Caco-2 (cell line): ENCODE results near the gene RGS5. TPM values are rescaled to one million over a fixed set of nuclear protein-coding genes. Genes with fewer than 3 reads are reported as not detected.

Source experiments
- BruUV-seq: library from RNA; stranded (reverse); fragments of 400-500 nt; replicated peaks from 2 replicates; lab custom pipeline; 2021; lab: Mats Ljungman, UMichigan
- CTCF ChIA-PET: fragments of 300-600 bp; sonication (Branson Sonifier 250); formaldehyde crosslinking; loops from one replicate; lab custom pipeline; 2022; ENCODE audit warnings: antibody characterized with exemption; lab: Charles Lee
- POLR2A ChIA-PET: fragments of 300-600 bp; sonication (Branson Sonifier 250); formaldehyde crosslinking; loops from one replicate; lab custom pipeline; 2022; ENCODE audit warnings: antibody characterized with exemption; lab: Charles Lee
- DNase-seq, 2 experiments: peaks; one replicate each; pipeline versions ENCODE4 v3.0.0 to v3.0.0-alpha.2; 2020 to 2022
- H3K27me3 ChIP-seq: replicated peaks from 2 replicates; pipeline ENCODE4 v1.6.0; 2011; ENCODE audit warnings: low read length; ENCODE audit not compliant: control insufficient read depth, insufficient read depth
- H3K36me3 ChIP-seq: 2 replicates; pipeline ENCODE4 v1.5.1; 2011; ENCODE audit warnings: low read length; ENCODE audit not compliant: control insufficient read depth, insufficient read depth
- H3K4me1 ChIP-seq: fragments of 250-450 bp; sonication (Bioruptor Pico); 2 replicates; pipeline ENCODE4 v1.5.1; 2020; ENCODE audit warnings: mild to moderate bottlenecking
- H3K4me3 ChIP-seq: 2 replicates; pipeline ENCODE4 v1.5.1; 2011; ENCODE audit warnings: low read depth, mild to moderate bottlenecking, control low read depth, low read length
- H3K9me3 ChIP-seq: fragments of 250-450 bp; sonication (Bioruptor Pico); 2 replicates; pipeline ENCODE4 v1.5.1; 2020; ENCODE audit warnings: mild to moderate bottlenecking, moderate library complexity
- H3K27ac Mint-ChIP-seq: one replicate; pipeline ENCODE4 v1.8.0; 2022; ENCODE audit warnings: mixed read lengths; ENCODE audit not compliant: unreplicated experiment
- H3K27me3 Mint-ChIP-seq: one replicate; pipeline ENCODE4 v1.8.0; 2022; ENCODE audit warnings: mixed read lengths; ENCODE audit not compliant: insufficient read depth, unreplicated experiment
- H3K36me3 Mint-ChIP-seq: one replicate; pipeline ENCODE4 v1.8.0; 2022; ENCODE audit warnings: mild to moderate bottlenecking, mixed read lengths; ENCODE audit not compliant: insufficient read depth, unreplicated experiment
- H3K4me1 Mint-ChIP-seq: one replicate; pipeline ENCODE4 v1.8.0; 2022; ENCODE audit warnings: low read depth, mixed read lengths; ENCODE audit not compliant: unreplicated experiment
- H3K4me3 Mint-ChIP-seq: one replicate; pipeline ENCODE4 v1.8.0; 2022; ENCODE audit warnings: mild to moderate bottlenecking, moderate library complexity, mixed read lengths; ENCODE audit not compliant: unreplicated experiment
- H3K9me3 Mint-ChIP-seq: one replicate; pipeline ENCODE4 v1.8.0; 2022; ENCODE audit warnings: mixed read lengths; ENCODE audit not compliant: unreplicated experiment
- CTCF ChIP-seq, 2 experiments: fragments of 200-600 bp in 1 of 2; IDR thresholded peaks; 1 replicate in 1 of 2; 2 replicates in 1 of 2; pipeline versions ENCODE4 v1.5.1 to v1.8.0; 2011 to 2022; ENCODE audit warnings: antibody characterized with exemption in 1 of 2, control low read depth in 1 of 2, inconsistent platforms in 1 of 2, low read depth in 1 of 2, low read length in 1 of 2, mild to moderate bottlenecking in 1 of 2, moderate library complexity in 1 of 2; ENCODE audit not compliant: insufficient read depth in 1 of 2, severe bottlenecking in 1 of 2, unreplicated experiment in 1 of 2
- intact Hi-C: fragments of 100-400 bp; cut with micrococcal nuclease; formaldehyde crosslinking; loops from one replicate; pipeline ENCODE4 v1.10.0; 2022; ENCODE audit not compliant: unreplicated experiment
- total RNA-seq: library from RNA; stranded (reverse); gene quantifications from 2 replicates; pipeline ENCODE4 v1.2.3, GENCODE V29; 2022

Gene RGS5
- total RNA-seq, 1 experiment from 2014 or later, result 8.4 TPM

- POLR2A ChIA-PET, result interaction anchor here (0.6 kb wide), 1 partner anchor 69 kb away, joined by 3 read pairs; no protein-coding TSS in a partner anchor
- no peak for DNase-seq
- H3K4me3 ChIP-seq, result no peak overlapping the region
- peaks cover 34% of the 10 kb centered on the region for H3K4me1 ChIP-seq
- peaks cover 21% of the 10 kb centered on the region for H3K4me1 Mint-ChIP-seq
- intact Hi-C loops, result no loop called here
- no peaks in the 10 kb centered on the region for H3K36me3 ChIP-seq
- no peaks in the 10 kb centered on the region for H3K9me3 Mint-ChIP-seq
- H3K27ac Mint-ChIP-seq, result no peak overlapping the region
- no peaks in the 10 kb centered on the region for H3K9me3 ChIP-seq
- H3K4me3 Mint-ChIP-seq, result no peak overlapping the region
- H3K27me3 Mint-ChIP-seq, result no peaks in the 10 kb centered on the region
- no peaks in the 10 kb centered on the region for H3K36me3 Mint-ChIP-seq
- CTCF ChIA-PET, result no interaction called here
- no peaks in the 10 kb centered on the region for H3K27me3 ChIP-seq
- no TSS peak for BruUV-seq
- TF ChIP-seq CTCF (IDR thresholded peaks at IDR 0.05; ENCODE audit: insufficient read depth in 1 of 2, low read depth in 1 of 2, low read length in 1 of 2, severe bottlenecking in 1 of 2, unreplicated experiment in 1 of 2), result no peak
Observed at GRCh38 chr1:163201906-163202305, 810 bp downstream of the RGS5 start.

- DNase-seq, result no peak
- no peak overlapping the region for H3K27ac Mint-ChIP-seq
- H3K4me3 Mint-ChIP-seq, result no peak overlapping the region
- Histone ChIP-seq H3K36me3 (no peaks in the 10 kb centered on the region), H3K9me3 (no peaks in the 10 kb centered on the region), H3K4me1 (peaks cover 19% of the 10 kb centered on the region), H3K27me3 (no peaks in the 10 kb centered on the region), H3K4me3 (no peak overlapping the region)
- TF ChIP-seq CTCF (IDR thresholded peaks at IDR 0.05; ENCODE audit: insufficient read depth in 1 of 2, low read depth in 1 of 2, low read length in 1 of 2, severe bottlenecking in 1 of 2, unreplicated experiment in 1 of 2), result no peak
- no peaks in the 10 kb centered on the region for H3K27me3 Mint-ChIP-seq
- ChIA-PET CTCF (no interaction called here), POLR2A (no interaction called here)
- H3K4me1 Mint-ChIP-seq, result peaks cover 11% of the 10 kb centered on the region
- H3K9me3 Mint-ChIP-seq, result no peaks in the 10 kb centered on the region
- no peaks in the 10 kb centered on the region for H3K36me3 Mint-ChIP-seq
- BruUV-seq, result no TSS peak
- intact Hi-C loops, result no loop called here
Observed at GRCh38 chr1:163197022-163197421, 5.7 kb downstream of the RGS5 start.

- H3K4me1 Mint-ChIP-seq, result peaks cover 11% of the 10 kb centered on the region
- TF ChIP-seq CTCF (IDR thresholded peaks at IDR 0.05; ENCODE audit: insufficient read depth in 1 of 2, low read depth in 1 of 2, low read length in 1 of 2, severe bottlenecking in 1 of 2, unreplicated experiment in 1 of 2), result no peak
- POLR2A ChIA-PET, result no interaction called here
- BruUV-seq, result no TSS peak
- H3K4me1 ChIP-seq, result peaks cover 13% of the 10 kb centered on the region
- intact Hi-C loops, result no loop called here
- no peaks in the 10 kb centered on the region for H3K36me3 Mint-ChIP-seq
- no peak overlapping the region for H3K4me3 ChIP-seq
- H3K27me3 Mint-ChIP-seq, result no peaks in the 10 kb centered on the region
- no peak for DNase-seq
- no peaks in the 10 kb centered on the region for H3K27me3 ChIP-seq
- no peak overlapping the region for H3K27ac Mint-ChIP-seq
- no peak overlapping the region for H3K4me3 Mint-ChIP-seq
- no peaks in the 10 kb centered on the region for H3K36me3 ChIP-seq
- CTCF ChIA-PET, result no interaction called here
- no peaks in the 10 kb centered on the region for H3K9me3 ChIP-seq
- no peaks in the 10 kb centered on the region for H3K9me3 Mint-ChIP-seq
Observed at GRCh38 chr1:163196449-163196787, 6.3 kb downstream of the RGS5 start.
